Tibial artery (tissue), 4 donors: ENCODE data around the gene BAAT.
"Not testable (repeated sequence)": the region's sequence is repeated elsewhere in the genome, so short reads cannot be mapped to it uniquely, and the experiment has no call there.

Experiments used
- DNase-seq, 2 donors: peaks; one replicate each; pipeline ENCODE4 v3.0.0-alpha.2; 2019
- H3K27ac ChIP-seq, 2 donors: fragments of 200-600 bp; sonication (generic) in 1 of 2; 1 replicate in 1 of 2; 2 replicates in 1 of 2; pipeline ENCODE4 v1.5.1; 2018 to 2019; ENCODE audit warnings: mild to moderate bottlenecking in 1 of 2
- H3K27me3 ChIP-seq, 2 donors: fragments of 200-600 bp; sonication (generic) in 1 of 2; one replicate each; pipeline versions ENCODE4 v1.5.1 to v1.6.0; 2016 to 2019
- H3K36me3 ChIP-seq, 3 donors: fragments of 200-600 bp; sonication (generic) in 2 of 3; one replicate each; pipeline ENCODE4 v1.5.1; 2016 to 2019; ENCODE audit warnings: mild to moderate bottlenecking in 2 of 3
- H3K4me1 ChIP-seq, 4 donors: fragments of 200-600 bp; sonication (generic) in 2 of 4; 1 replicate in 3 of 4; 2 replicates in 1 of 4; pipeline ENCODE4 v1.5.1; 2016 to 2019
- H3K4me3 ChIP-seq, 2 donors: fragments of 200-600 bp; sonication (generic) in 1 of 2; 1 replicate in 1 of 2; 2 replicates in 1 of 2; pipeline ENCODE4 v1.5.1; 2018 to 2019; ENCODE audit warnings: mild to moderate bottlenecking in 2 of 2
- H3K9me3 ChIP-seq, 3 donors: fragments of 200-600 bp; sonication (generic) in 1 of 3; one replicate each; pipeline ENCODE4 v1.5.1; 2016 to 2019
- intact Hi-C: fragments of 100-400 bp; cut with DNase I; formaldehyde crosslinking; loops from one replicate; pipeline ENCODE4 v1.15.0; 2023; ENCODE audit warnings: low total_unique reads
- TF ChIP-seq, protein P1 (sequence below), 2 experiments: fragments of 200-600 bp in 1 of 2; fragments of 450-650 bp in 1 of 2; IDR thresholded peaks; one replicate each; pipeline ENCODE4 v1.5.1; 2017 to 2019; ENCODE audit warnings: antibody characterized with exemption in 2 of 2, mild to moderate bottlenecking in 1 of 2, moderate library complexity in 1 of 2

Gene BAAT

GRCh38 chr9:101384873-101385536 lies at the start of gene BAAT:
Gene BAAT, minus strand, starts transcription at chr9:101385006. Its CDS starts 13,602 bp downstream, at chr9:101371404.
- H3K4me1 ChIP-seq, intact Hi-C loops, H3K27ac ChIP-seq, H3K9me3 ChIP-seq, DNase-seq, H3K4me3 ChIP-seq, H3K27me3 ChIP-seq: not testable (repeated sequence)
- peaks cover 10 to 19% (median 18%) of the 10 kb centered on the region in 3 donors for H3K36me3 ChIP-seq

- intact Hi-C loops, result no loop called here
- TF ChIP-seq, protein P1, sequence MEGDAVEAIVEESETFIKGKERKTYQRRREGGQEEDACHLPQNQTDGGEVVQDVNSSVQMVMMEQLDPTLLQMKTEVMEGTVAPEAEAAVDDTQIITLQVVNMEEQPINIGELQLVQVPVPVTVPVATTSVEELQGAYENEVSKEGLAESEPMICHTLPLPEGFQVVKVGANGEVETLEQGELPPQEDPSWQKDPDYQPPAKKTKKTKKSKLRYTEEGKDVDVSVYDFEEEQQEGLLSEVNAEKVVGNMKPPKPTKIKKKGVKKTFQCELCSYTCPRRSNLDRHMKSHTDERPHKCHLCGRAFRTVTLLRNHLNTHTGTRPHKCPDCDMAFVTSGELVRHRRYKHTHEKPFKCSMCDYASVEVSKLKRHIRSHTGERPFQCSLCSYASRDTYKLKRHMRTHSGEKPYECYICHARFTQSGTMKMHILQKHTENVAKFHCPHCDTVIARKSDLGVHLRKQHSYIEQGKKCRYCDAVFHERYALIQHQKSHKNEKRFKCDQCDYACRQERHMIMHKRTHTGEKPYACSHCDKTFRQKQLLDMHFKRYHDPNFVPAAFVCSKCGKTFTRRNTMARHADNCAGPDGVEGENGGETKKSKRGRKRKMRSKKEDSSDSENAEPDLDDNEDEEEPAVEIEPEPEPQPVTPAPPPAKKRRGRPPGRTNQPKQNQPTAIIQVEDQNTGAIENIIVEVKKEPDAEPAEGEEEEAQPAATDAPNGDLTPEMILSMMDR (IDR thresholded peaks at IDR 0.05), result no peak
- H3K27ac ChIP-seq, result no peak overlapping the region
- H3K9me3 ChIP-seq, result no peaks in the 10 kb centered on the region
- no peak for DNase-seq
- no peaks in the 10 kb centered on the region for H3K27me3 ChIP-seq
- H3K4me3 ChIP-seq, result no peak overlapping the region
- H3K4me1 ChIP-seq, result no peaks in the 10 kb centered on the region
- H3K36me3 ChIP-seq, result no peaks in the 10 kb centered on the region
Measured at GRCh38 chr9:101433229-101433628, 48.4 kb upstream of the BAAT start.

- no peaks in the 10 kb centered on the region for H3K27me3 ChIP-seq
- H3K4me1 ChIP-seq, result no peaks in the 10 kb centered on the region
- H3K4me3 ChIP-seq, result no peak overlapping the region
- no peak for DNase-seq
- no peak overlapping the region for H3K27ac ChIP-seq
- TF ChIP-seq, protein P1 (IDR thresholded peaks at IDR 0.05), result no peak
- H3K9me3 ChIP-seq, result no peaks in the 10 kb centered on the region
- intact Hi-C loops, result no loop called here
- H3K36me3 ChIP-seq, result no peaks in the 10 kb centered on the region
Measured at GRCh38 chr9:101432740-101433139, 47.9 kb upstream of the BAAT start.

DNA sequence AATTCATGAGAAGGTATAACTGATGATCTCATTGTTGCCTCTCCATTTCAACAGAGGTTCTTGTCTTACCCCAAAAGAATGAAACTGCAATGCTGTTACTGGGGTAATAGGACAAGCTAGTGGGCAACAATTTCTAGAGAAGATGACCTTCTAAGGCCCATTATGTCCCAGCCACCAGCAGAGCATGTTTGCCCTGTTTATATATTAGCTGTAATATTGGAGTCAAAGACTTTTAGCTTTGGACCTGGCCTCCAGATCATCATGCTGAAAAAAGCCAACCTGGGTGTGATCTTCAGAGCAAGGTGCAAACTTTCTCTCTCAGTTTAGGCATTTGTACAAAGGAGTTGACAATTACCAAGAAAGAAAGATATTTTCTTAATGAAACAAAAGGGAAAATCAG lies 47.4 kb upstream of the BAAT start:
- Histone ChIP-seq H3K4me1 (no peaks in the 10 kb centered on the region), H3K27me3 (no peaks in the 10 kb centered on the region), H3K36me3 (no peaks in the 10 kb centered on the region), H3K4me3 (no peak overlapping the region), H3K27ac (no peak overlapping the region), H3K9me3 (no peaks in the 10 kb centered on the region)
- intact Hi-C loops, result no loop called here
- no peak for DNase-seq
- TF ChIP-seq, protein P1 (IDR thresholded peaks at IDR 0.05), result no peak

DNA sequence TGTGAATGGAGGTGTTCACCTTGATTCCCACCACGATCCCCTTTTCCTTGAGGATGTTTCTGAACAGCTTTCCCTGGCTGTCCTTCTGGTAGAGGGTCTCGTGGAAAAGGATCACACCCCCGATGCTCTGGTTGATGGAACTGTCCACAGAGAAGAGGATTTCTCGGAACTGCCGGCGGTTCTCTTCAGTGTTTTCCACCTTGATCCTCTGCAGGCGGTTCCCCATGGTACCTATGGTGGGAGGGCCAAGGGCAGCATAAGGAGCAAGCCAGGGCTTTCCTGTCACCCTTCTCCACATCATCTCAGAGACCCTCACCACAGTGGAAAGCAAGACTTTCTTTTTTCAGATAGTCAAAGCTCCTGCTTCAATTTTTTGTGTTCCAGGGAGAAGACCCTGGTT lies 44.9 kb upstream of the BAAT start:
- no peak for DNase-seq
- no peak overlapping the region for H3K4me3 ChIP-seq
- H3K36me3 ChIP-seq, result no peaks in the 10 kb centered on the region
- TF ChIP-seq, protein P1 (IDR thresholded peaks at IDR 0.05), result no peak
- no peaks in the 10 kb centered on the region for H3K9me3 ChIP-seq
- intact Hi-C loops, result no loop called here
- H3K27me3 ChIP-seq, result no peaks in the 10 kb centered on the region
- H3K4me1 ChIP-seq, result no peaks in the 10 kb centered on the region
- H3K27ac ChIP-seq, result no peak overlapping the region

DNA sequence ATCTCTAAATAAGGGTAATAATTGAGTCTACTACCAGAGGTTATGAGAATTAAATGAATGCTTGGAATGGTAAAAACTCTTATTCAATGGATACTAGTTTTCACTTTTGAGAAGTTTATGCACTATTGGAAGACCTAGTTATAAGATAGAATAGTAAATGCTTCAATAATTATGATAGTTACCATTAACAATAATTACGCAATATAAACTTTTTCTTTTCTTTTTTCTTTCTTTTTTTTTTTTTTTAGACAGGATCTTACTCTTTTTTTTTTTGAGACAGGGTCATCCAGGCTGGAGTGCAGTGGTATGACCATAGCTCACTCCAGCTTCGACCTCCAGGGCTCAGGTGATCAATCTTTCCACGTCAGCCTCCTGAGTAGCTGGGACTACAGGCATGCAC lies 44.1 kb upstream of the BAAT start:
- DNase-seq, result no peak
- Histone ChIP-seq H3K9me3 (no peaks in the 10 kb centered on the region), H3K4me1 (no peaks in the 10 kb centered on the region), H3K36me3 (no peaks in the 10 kb centered on the region), H3K27me3 (no peaks in the 10 kb centered on the region), H3K27ac (no peak overlapping the region), H3K4me3 (no peak overlapping the region)
- intact Hi-C loops, result no loop called here
- TF ChIP-seq, protein P1 (IDR thresholded peaks at IDR 0.05), result no peak
